ENCODE data around the gene BEX3.

Gene BEX3

GRCh38 chrX:103423955-103424638 is 47.8 kb downstream of the BEX3 start:
- no peak for DNase-seq (ENCODE audit: low read depth)
